Measurements from ENCODE around the gene CIRBP. TPM values are rescaled to one million over a fixed set of nuclear protein-coding genes. Genes with fewer than 3 reads are reported as not detected.
A peak's percentile ranks its signal among the peaks of the same experiment; 100 is the strongest.

CIRBP gene
- total RNA-seq, 1 experiment from 2014 or later, result 263 TPM

DNA sequence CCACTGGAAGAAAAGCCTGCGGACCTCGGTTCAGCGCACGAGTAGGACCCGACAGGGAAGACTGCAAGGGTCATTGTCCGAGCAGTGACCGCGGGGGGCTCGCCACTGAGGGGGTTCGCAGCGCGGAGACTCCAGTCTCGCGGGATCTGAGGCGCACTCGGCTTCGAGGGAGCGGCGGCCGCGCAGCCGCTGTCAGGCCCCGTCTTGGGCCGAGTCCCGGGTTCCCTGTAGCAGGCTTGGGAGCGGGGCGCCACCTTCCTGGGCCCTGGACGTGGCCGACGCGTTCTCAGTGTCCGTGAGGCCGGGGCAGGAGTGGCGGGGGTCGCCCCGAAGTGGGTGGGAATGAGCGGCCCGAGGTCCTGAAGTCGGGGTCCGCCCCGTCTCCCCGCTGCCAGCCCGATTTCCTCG, 5.7 kb downstream of the CIRBP start:
- Histone ChIP-seq H3K79me1 (ENCODE audit: insufficient read depth, low read depth, low read length, poor library complexity, severe bottlenecking) (peaks cover 9% of the 10 kb centered on the region), H2BK5ac (ENCODE audit: insufficient read length, low read length) (no peak overlapping the region), H3K4me1 (ENCODE audit: insufficient read depth, low read length) (no peaks in the 10 kb centered on the region), H2BK20ac (ENCODE audit: low read depth, low read length, poor library complexity, severe bottlenecking) (no peak overlapping the region), H2BK15ac (ENCODE audit: low read depth, low read length) (no peak overlapping the region), H4K91ac (ENCODE audit: insufficient read length, low read depth, low read length) (no peak overlapping the region), H4K5ac (ENCODE audit: insufficient read length, low read depth, low read length) (no peak overlapping the region), H3K4me2 (ENCODE audit: insufficient read depth, insufficient read length, low read length) (peak overlapping the region; percentile 2), H4K8ac (replicated peaks; ENCODE audit: insufficient read length, low read depth, low read length) (no peak overlapping the region), H2BK120ac (ENCODE audit: low read depth, low read length, poor library complexity, severe bottlenecking) (no peak overlapping the region), H3K27me3 (ENCODE audit: insufficient read depth, low read length) (no peaks in the 10 kb centered on the region), H3K4ac (ENCODE audit: low read depth, low read length) (no peak overlapping the region), H3K9ac (ENCODE audit: extremely low read depth, insufficient read length, low read length) (peak overlapping the region; percentile 10), H3K14ac (ENCODE audit: insufficient read depth, low read length) (peak overlapping the region; percentile 10; the same call in 1 of the 2 replicates), H3K23ac (ENCODE audit: insufficient read length, low read depth, low read length) (no peak overlapping the region), H4K20me1 (ENCODE audit: control insufficient read depth, insufficient read depth, insufficient read length) (no peaks in the 10 kb centered on the region), H3K56ac (ENCODE audit: insufficient read length, low read depth, low read length) (no peak overlapping the region), H2BK12ac (ENCODE audit: insufficient read length, low read depth, low read length) (no peak overlapping the region), H3K27ac (ENCODE audit: insufficient read length, low read depth, low read length) (no peak overlapping the region), H3K18ac (ENCODE audit: insufficient read length, low read depth, low read length) (no peak overlapping the region), H3K79me2 (ENCODE audit: insufficient read depth, low read length) (peaks cover 4% of the 10 kb centered on the region; the same call in 1 of the 2 replicates), H2AFZ (ENCODE audit: low read length) (no peak overlapping the region), H3K9me3 (ENCODE audit: control insufficient read depth, low read depth, low read length) (no peaks in the 10 kb centered on the region), H2AK5ac (ENCODE audit: insufficient read length, low read length) (no peak overlapping the region), H3K23me2 (ENCODE audit: insufficient read length, low read depth, low read length, poor library complexity, severe bottlenecking) (peaks cover 13% of the 10 kb centered on the region), H3T11ph (ENCODE audit: low read length) (no peak overlapping the region)
- no CpG with 5 or more reads among the region's 44 CpGs for WGBS (ENCODE audit: extremely low coverage, insufficient read length, low lambda C conversion rate)
- Mint-ChIP-seq H3K4me3 (peak overlapping the region; percentile 62 to 81), H3K9me3 (no peaks in the 10 kb centered on the region), H3K36me3 (ENCODE audit: insufficient read depth in 1 of 3, low read depth in 3 of 3) (peaks cover 36 to 75% (median 54%) of the 10 kb centered on the region in 3 experiments), H3K27me3 (ENCODE audit: low read depth) (no peaks in the 10 kb centered on the region; the same call in 1 of the 2 replicates), H3K27ac (peak overlapping the region; percentile 87 to 99 (median 95); a peak in 4 of 7 replicates), H3K4me1 (peaks cover 38 to 45% of the 10 kb centered on the region in 2 experiments)
- TF ChIP-seq, protein P1, sequence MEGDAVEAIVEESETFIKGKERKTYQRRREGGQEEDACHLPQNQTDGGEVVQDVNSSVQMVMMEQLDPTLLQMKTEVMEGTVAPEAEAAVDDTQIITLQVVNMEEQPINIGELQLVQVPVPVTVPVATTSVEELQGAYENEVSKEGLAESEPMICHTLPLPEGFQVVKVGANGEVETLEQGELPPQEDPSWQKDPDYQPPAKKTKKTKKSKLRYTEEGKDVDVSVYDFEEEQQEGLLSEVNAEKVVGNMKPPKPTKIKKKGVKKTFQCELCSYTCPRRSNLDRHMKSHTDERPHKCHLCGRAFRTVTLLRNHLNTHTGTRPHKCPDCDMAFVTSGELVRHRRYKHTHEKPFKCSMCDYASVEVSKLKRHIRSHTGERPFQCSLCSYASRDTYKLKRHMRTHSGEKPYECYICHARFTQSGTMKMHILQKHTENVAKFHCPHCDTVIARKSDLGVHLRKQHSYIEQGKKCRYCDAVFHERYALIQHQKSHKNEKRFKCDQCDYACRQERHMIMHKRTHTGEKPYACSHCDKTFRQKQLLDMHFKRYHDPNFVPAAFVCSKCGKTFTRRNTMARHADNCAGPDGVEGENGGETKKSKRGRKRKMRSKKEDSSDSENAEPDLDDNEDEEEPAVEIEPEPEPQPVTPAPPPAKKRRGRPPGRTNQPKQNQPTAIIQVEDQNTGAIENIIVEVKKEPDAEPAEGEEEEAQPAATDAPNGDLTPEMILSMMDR (conservative IDR thresholded peaks at IDR 0.05), result no peak
- peak; percentile 66 for DNase-seq
